NCI-H1417 treated with DMSO at 0.1 percent for 48 hours (cell line): Measurements from ENCODE around the gene FHL3.
"Not testable (repeated sequence)": the region's sequence is repeated elsewhere in the genome, so short reads cannot be mapped to it uniquely, and the experiment has no call there.

Experiments
- DNase-seq: peaks from one replicate; lab custom pipeline; 2025; lab: John Stamatoyannopoulos, UW

The FHL3 gene

GRCh38 chr1:38034871-38035270 is 29.6 kb upstream of the FHL3 start:
- no peak for DNase-seq

GRCh38 chr1:38032992-38033391 is 27.7 kb upstream of the FHL3 start:
- DNase-seq: not testable (repeated sequence)

GRCh38 chr1:38031513-38031866 is 26.2 kb upstream of the FHL3 start:
- no peak for DNase-seq

GRCh38 chr1:38030596-38031512 is 25.5 kb upstream of the FHL3 start:
- no peak for DNase-seq

GRCh38 chr1:38029685-38030511 is 24.6 kb upstream of the FHL3 start:
- no peak for DNase-seq

- DNase-seq: peak; percentile 51
Measured at GRCh38 chr1:38029081-38029681, 23.9 kb upstream of the FHL3 start.

DNA sequence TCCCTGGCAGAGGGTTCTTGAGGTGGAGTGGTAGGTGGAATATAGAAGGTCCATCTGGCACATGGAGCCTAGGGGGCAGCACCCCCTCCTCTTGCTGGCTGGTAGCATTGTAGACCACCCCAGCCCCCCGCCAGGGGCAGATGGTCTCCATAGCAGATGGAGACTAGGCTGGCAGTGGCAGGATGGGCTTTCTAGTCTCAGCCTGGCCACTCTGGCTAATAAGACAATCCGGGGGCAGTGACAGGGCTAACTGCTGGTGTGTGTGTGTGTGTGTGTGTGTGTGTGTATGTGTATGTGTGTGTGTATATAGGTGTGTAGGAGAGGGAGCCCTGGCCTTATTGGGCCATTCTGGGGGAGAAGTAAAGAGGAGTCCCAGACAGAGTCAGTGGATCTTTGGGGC is 23.4 kb upstream of the FHL3 start:
- no peak for DNase-seq

DNA sequence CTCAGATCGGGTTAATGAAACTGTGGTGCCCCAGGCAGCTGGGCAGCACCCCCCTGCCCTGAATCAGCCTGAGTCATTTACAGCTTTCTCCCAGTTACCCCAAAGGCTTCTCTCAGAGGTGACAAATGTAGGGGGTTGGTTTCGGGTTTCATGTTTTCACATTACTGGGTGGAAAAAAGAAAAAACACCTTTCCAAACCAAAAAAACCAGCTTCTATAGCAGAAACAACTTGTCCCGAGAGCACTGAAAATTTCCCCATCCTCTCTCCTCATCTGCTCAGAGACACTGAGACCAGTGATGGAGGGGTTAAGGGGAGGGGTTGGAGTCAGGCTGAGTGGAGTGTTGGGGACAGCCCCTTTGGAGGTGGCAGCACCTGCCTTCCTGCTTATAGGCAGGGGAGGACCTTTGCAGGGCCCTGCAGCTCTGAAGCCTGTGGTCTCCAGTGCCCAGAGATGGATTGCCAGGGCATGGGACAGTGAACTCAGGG is 22.8 kb upstream of the FHL3 start:
- no peak for DNase-seq

DNA sequence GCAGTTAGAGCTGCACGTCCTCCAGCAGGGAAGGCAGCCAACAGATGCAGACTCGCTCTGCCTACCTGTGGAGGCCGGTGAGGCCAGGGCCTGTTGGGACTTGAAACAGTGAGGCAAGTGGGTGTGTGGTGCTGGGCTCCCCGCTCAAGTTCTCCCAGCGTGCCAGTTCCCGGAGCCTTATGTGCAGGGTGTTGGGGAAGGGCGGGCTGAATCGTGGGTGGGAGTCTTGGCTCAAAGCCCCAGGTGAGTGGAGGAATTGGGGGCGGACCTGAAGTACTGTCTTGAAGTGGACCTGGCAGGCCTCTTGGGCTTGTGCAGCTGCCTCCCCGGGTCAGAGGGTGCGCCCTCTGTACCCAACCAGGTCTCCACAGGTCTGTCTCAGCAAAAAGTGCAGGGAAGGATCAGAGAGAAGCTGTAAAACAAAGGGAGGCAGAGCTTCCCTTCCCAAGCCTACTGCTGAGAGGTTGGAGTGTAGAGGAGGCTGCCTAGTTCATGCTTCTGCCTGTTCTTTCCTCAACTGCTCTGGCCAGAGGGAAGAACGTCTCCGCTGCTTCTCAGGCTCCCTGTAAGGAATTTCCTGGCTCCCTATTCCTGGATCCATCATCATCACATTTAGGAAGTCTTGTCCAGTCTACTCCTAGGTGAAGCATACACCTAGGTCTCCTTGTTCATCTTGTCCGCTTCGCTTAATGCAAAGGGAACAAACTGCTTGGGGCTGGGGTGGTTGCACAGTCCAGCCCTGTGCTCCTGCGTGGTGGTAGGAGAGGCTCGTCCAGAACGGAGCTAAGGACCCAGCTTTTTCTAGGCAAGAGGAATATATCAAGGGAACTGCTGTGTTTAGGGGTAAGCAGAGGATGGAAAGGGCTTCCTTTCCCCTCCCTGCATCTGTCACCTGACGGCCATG is 22.1 kb upstream of the FHL3 start:
- DNase-seq: no peak

DNA sequence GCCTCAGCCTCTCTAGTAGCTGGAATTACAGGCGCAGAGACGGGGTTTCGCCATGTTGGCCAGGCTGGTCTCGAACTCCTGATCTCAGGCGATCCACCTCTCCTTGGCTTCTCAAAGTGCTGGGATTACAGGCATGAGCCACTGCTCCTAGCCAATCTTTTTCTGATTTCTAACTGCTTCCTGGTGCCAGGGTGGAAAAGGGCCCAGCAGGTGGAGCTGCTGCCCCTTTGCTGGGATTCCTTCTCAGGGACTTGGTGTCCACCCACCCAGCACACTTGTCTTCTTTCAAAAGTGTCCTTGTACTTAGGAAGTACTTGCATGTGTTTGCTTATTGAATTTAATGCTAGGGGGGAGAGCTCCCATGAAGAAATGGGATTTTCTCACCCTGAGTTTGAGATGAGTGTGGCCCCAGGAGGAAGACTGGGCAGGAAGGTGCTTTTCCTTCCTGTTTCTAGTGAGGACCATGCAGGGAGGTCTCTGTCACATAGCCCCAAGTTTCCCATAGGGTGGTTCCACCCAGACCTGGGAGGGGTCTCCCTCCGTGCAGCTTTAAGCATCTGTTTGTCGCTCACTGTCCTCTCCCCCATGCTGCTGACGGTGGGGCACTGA is 21.4 kb upstream of the FHL3 start:
- DNase-seq: no peak

DNA sequence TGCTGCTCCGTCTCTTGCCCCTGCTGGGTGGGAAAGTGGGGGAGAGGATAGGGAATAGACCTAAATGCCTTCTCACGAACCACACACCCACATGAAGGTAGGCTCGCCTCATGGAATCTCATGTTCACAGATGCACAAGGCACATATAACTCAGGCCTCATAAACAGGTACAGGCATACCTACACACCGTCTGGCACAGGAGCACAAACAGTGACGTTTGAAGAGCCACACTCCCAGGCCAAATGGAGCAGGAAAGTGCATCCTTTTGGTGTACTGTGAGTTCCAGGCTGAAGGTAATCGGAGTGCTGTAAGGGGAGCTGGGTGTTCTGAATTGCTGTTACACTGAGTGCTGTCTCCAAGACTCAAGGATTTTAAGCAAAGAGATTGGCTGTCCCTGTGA is 20.4 kb upstream of the FHL3 start:
- no peak for DNase-seq

GRCh38 chr1:38025233-38025632 is 19.9 kb upstream of the FHL3 start:
- no peak for DNase-seq

- DNase-seq: no peak
Measured at GRCh38 chr1:38022810-38023209, 17.5 kb upstream of the FHL3 start.

- no peak for DNase-seq
Measured at GRCh38 chr1:38021969-38022368, 16.7 kb upstream of the FHL3 start.

- no peak for DNase-seq
Measured at GRCh38 chr1:38020396-38020795, 15.1 kb upstream of the FHL3 start.

DNA sequence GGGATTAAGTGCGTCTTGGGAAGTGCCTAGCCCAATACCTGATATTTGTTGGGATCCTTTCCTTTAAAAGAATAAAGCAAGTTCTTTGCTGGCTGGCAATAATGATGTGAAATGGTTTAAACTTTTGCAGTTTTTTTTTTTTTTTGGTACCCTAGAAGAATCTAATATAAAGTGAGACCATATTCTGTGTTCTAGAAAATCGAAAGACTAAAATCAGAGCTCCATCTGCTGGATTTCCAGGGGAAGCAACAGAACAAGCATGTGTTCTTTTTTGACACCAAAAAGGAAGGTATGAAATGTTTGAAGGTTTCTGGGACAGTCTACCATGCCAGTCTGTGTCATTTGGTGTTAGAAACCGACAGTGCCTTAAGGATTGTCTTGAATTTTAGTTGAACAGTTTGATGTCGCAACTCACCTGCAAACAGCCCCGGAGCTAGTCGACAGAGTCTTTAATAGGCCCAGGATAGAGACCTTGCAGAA is 13.6 kb upstream of the FHL3 start:
- DNase-seq: no peak

DNA sequence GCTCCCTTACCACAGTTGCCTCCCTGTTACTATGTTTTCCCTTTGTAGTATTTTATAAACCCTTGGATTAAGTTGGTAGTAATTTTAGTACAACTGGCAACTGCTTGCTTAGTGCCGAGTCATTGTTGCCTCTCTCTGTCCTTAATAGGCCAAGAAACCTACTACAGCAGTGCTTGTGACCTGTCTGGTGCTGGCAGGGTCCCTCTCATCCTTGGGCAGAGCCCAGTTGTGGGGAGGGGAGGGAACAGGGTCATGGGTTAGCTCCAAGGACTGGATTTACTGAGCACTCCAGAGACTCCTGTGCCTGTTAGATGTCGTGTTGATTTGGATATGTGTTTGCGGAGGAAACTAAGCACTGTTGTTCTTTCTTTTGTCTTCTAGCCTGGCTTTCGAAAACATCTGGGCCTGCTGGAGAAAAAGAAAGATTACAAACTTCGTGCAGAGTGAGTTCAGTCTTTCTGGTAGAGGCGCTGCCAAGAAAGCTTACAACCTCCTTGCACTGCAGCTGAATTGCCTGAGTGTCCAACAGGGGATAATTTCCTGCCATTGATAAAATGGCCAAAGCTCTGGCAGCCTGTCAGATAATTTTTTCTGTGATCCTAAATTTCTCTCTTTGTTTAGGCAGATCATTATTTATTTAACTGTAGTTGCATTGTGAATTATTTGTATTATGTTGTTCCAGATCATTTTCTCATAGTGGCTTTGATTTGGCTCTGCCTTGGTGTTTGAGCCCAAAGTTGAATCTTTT is 10.8 kb upstream of the FHL3 start:
- no peak for DNase-seq

GRCh38 chr1:38014724-38015424 is 9.6 kb upstream of the FHL3 start:
- no peak for DNase-seq

DNA sequence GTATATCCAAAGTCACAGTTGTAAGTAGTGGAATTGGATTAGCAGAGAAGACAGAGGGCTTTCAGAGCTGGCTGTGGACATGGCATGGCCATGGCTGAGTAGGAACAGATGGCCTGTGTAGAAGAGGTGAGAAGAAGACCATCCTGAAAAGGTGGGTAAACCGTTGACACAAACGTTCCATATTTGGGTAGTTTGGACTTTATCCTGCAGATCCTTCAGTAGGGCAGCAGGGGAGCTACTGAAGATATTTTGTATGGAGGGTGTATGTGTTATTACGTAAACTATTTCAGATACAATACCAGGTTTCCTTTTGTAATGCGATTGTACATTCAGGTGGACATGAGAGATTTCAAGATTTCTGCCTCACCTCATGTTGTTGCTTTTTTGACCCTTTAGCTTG is 8.9 kb upstream of the FHL3 start:
- DNase-seq: no peak

DNA sequence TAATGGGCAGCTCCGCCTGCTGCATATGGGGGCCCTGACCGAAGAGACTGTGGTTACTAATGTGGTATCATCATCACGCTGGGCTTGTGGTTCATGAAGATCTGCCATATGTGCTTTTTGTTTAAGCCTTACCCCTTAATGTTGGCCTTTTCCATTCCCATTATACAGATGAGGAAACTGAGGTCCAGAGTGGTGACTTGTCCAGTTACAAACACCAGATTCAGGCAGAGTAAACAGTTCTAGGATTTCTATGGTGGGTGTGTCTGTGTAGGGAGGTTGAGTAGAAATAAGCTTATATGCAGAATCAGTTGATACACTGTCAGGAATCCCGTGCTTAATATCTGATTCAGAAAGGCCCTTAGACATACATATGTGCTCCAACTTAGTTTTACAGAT is 7.9 kb upstream of the FHL3 start:
- DNase-seq: no peak
